H1 (cell line): ENCODE data around the gene CDC37.
"Not testable (repeated sequence)": the region's sequence is repeated elsewhere in the genome, so short reads cannot be mapped to it uniquely, and the experiment has no call there.

Experiments used
- CBX5 ChIP-seq: fragments of 300-800, 300-1000 bp; sonication (generic); IDR thresholded peaks from 2 replicates; pipeline ENCODE4 v1.7.1; 2016; ENCODE audit warnings: antibody characterized with exemption, low read length, low read depth
- CEBPB ChIP-seq: IDR thresholded peaks from 2 replicates; pipeline ENCODE4 v1.6.1; 2012; ENCODE audit warnings: low read depth, low read length
- EZH2 ChIP-seq: fragments of 200-600 bp; sonication (generic); IDR thresholded peaks from 2 replicates; pipeline ENCODE4 v1.7.1; 2012; ENCODE audit warnings: low read depth, mild to moderate bottlenecking, moderate library complexity, low read length, inconsistent platforms; ENCODE audit not compliant: severe bottlenecking
- GABPA ChIP-seq: IDR thresholded peaks from 2 replicates; pipeline ENCODE4 v1.6.1; 2011; ENCODE audit warnings: mild to moderate bottlenecking, low read length, moderate library complexity, borderline replicate concordance; ENCODE audit not compliant: insufficient read depth
- JUND ChIP-seq: IDR thresholded peaks from 2 replicates; pipeline ENCODE4 v1.6.1; 2011; ENCODE audit warnings: mild to moderate bottlenecking, improper control_type of control experiment, low read length
- KDM1A ChIP-seq: fragments of 200-600, 300-600 bp; sonication (generic); IDR thresholded peaks from 2 replicates; pipeline ENCODE4 v1.7.1; 2016; ENCODE audit warnings: mild to moderate bottlenecking, low read length, borderline replicate concordance
- NRF1 ChIP-seq: IDR thresholded peaks from 2 replicates; pipeline ENCODE4 v1.6.1; 2011; ENCODE audit warnings: mild to moderate bottlenecking, low read depth, low read length, improper control_type of control experiment
- POLR2A ChIP-seq, 2 experiments: IDR thresholded peaks; 1 replicate in 1 of 2; 2 replicates in 1 of 2; pipeline ENCODE4 v1.6.1; 2011; ENCODE audit warnings: low read depth in 2 of 2, low read length in 2 of 2, mild to moderate bottlenecking in 2 of 2; ENCODE audit errors: control extremely low read depth in 1 of 2
- POLR2AphosphoS5 ChIP-seq: IDR thresholded peaks from 2 replicates; pipeline ENCODE4 v1.6.1; 2011; ENCODE audit warnings: low read depth, low read length
- RAD21 ChIP-seq, 2 experiments: IDR thresholded peaks in 1 of 2; conservative IDR thresholded peaks in 1 of 2; 2 replicates each; pipeline ENCODE4 v1.6.1; 2011; ENCODE audit warnings: low read depth in 2 of 2, low read length in 2 of 2, improper control_type of control experiment in 1 of 2, inconsistent platforms in 1 of 2, mild to moderate bottlenecking in 1 of 2, moderate library complexity in 1 of 2
- SAP30 ChIP-seq: fragments of 300-600 bp; sonication (generic); IDR thresholded peaks from 2 replicates; pipeline ENCODE4 v1.7.1; 2012; ENCODE audit warnings: low read length, moderate library complexity, mild to moderate bottlenecking, inconsistent platforms; ENCODE audit not compliant: insufficient read depth, insufficient replicate concordance
- ZNF274 ChIP-seq: IDR thresholded peaks from 2 replicates; pipeline ENCODE4 v1.7.0; 2012; ENCODE audit warnings: low read length, borderline replicate concordance; ENCODE audit errors: extremely low read depth
- TF ChIP-seq, protein P1 (sequence below), 3 experiments: IDR thresholded peaks; 1 replicate in 2 of 3; 2 replicates in 1 of 3; pipeline versions ENCODE4 v1.5.1 to v1.6.1; 2011; ENCODE audit warnings: low read length in 3 of 3, mild to moderate bottlenecking in 3 of 3, inconsistent platforms in 2 of 3, low read depth in 1 of 3, moderate library complexity in 1 of 3; ENCODE audit not compliant: insufficient read depth in 1 of 3; ENCODE audit errors: control extremely low read depth in 1 of 3
- TF ChIP-seq, protein P2 (sequence below): IDR thresholded peaks from 2 replicates; pipeline ENCODE4 v1.6.1; 2011; ENCODE audit warnings: low read length, improper control_type of control experiment

DNA sequence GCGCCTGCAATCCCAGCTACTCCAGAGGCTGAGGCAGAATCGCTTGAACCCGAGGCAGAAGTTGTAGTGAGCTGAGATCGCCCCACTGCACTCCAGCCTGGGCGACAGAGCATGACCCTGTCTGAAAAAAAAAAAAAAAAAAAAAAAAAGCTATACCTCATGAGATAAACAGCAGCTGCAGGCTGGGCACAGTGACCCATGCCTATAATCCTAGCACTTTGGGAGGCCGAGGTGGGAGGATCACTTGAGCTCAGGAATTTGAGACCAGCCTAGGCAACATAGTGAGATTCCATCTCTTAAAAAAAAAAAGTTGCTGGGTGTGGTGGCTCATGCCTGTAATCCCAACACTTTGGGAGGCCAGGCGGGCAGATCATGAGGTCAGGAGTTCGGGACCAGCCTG, 4.0 kb downstream of the CDC37 start:
- TF ChIP-seq, protein P1, sequence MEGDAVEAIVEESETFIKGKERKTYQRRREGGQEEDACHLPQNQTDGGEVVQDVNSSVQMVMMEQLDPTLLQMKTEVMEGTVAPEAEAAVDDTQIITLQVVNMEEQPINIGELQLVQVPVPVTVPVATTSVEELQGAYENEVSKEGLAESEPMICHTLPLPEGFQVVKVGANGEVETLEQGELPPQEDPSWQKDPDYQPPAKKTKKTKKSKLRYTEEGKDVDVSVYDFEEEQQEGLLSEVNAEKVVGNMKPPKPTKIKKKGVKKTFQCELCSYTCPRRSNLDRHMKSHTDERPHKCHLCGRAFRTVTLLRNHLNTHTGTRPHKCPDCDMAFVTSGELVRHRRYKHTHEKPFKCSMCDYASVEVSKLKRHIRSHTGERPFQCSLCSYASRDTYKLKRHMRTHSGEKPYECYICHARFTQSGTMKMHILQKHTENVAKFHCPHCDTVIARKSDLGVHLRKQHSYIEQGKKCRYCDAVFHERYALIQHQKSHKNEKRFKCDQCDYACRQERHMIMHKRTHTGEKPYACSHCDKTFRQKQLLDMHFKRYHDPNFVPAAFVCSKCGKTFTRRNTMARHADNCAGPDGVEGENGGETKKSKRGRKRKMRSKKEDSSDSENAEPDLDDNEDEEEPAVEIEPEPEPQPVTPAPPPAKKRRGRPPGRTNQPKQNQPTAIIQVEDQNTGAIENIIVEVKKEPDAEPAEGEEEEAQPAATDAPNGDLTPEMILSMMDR (IDR thresholded peaks at IDR 0.05; ENCODE audit: control extremely low read depth in 1 of 3, insufficient read depth in 1 of 3, low read depth in 1 of 3, low read length in 3 of 3) = not testable (repeated sequence)
- TF ChIP-seq POLR2A (IDR thresholded peaks at IDR 0.05; ENCODE audit: control extremely low read depth in 1 of 2, low read depth in 2 of 2, low read length in 2 of 2); CBX5; POLR2AphosphoS5; KDM1A; SAP30; GABPA; JUND; EZH2; NRF1; ZNF274; RAD21 (IDR thresholded peaks at IDR 0.05 in 1 of 2, conservative IDR thresholded peaks at IDR 0.05 in 1 of 2; ENCODE audit: low read depth in 2 of 2, low read length in 2 of 2); CEBPB: not testable (repeated sequence)
- TF ChIP-seq, protein P2, sequence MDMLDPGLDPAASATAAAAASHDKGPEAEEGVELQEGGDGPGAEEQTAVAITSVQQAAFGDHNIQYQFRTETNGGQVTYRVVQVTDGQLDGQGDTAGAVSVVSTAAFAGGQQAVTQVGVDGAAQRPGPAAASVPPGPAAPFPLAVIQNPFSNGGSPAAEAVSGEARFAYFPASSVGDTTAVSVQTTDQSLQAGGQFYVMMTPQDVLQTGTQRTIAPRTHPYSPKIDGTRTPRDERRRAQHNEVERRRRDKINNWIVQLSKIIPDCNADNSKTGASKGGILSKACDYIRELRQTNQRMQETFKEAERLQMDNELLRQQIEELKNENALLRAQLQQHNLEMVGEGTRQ = not testable (repeated sequence)
